Stimulated activated CD4-positive, alpha-beta T cell treated with anti-CD3 and anti-CD28 coated beads, Interleukin-2, amount 100 ng/mL, for 24 hours (primary cell): ENCODE results near the gene IFT81.
"Not testable (repeated sequence)": the region's sequence is repeated elsewhere in the genome, so short reads cannot be mapped to it uniquely, and the experiment has no call there.

ENCODE experiments used
- DNase-seq, 2 donors: peaks; one replicate each; pipeline ENCODE4 v3.0.0-alpha.2; 2020

Gene IFT81

GRCh38 chr12:110211639-110212536 lies 87.7 kb downstream of the IFT81 start:
- not testable (repeated sequence) for DNase-seq

DNA sequence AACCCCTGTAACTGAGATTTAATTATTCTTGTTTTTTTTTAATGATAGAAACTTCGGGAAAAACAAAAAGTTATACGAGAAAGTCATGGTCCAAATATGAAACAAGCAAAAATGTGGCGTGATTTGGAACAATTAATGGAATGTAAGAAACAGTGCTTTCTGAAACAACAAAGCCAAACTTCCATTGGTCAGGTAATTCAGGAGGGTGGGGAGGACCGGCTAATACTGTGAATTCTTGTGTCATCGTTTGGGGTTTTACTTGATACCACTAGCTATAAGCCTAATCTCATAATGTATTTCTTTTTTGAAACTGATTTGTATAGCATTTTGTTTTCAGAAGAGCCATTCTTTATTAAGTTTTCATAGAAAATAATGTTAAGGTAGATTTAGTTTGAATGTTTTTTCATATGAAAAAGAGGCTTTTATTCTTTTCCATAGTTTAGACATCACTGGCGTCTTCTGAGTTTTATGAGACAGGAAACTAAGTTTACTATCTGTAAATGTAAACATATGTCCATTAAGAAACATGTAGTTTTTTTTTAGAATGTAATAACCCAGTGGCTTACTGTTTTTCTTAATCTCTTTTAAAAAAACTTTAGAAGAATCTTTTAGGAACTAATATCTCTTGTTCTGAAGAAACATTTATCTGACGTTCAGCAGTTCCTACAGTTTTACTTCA lies 94.0 kb downstream of the IFT81 start:
- DNase-seq: no peak

- no peak for DNase-seq
These were observed 97.9 kb downstream of the IFT81 start for GRCh38 chr12:110222027-110222426.

- no peak for DNase-seq
These were observed 98.3 kb downstream of the IFT81 start for GRCh38 chr12:110222433-110222832.

DNA sequence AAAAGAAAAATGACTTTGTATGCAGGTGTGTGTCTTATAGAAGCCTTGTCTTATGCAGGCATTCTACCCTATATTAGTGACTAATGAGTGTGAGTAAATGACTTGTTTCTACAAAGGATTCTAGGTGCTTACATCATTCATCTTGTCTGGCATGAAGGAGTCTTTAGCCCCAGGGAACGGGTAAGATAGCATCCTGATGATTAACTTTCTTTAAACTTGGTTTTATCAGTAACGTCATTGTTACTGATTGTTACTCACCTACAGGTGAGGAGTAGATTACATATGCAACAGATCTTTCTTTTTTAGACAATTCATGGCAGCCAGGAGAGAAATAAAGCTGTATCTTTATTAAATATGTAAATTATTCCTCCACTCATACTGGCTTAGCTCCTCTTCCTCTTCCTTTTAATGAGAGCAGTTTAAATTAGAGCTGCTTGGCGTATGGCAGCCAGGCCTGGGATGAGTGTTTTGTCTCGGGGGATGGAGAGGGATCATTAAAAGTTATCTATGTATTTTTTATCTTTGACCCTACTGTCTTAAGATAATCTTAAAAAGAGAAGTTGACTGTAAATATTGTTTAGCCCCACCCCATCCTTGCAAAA lies 99.7 kb downstream of the IFT81 start:
- DNase-seq: no peak

- no peak for DNase-seq
These were observed 100.5 kb downstream of the IFT81 start for GRCh38 chr12:110224379-110225304.

DNA sequence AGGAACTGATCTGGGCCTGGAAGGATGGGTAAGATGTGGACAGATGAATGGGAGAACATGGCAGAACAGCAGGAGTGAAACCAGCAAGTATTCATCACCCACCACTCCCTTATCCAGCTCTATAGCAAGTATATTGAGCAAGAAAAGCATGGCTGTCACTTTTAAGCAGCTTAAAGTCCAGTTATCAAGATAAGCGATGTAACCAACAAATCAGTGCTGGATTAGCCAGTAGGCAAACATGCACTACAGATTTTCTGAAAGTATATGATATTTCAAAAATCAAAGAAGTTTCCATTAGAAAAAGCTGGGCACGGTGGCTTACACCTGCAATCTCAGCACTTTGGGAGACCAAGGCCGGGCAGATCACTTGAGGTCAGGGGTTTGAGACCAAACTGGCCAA lies 103.0 kb downstream of the IFT81 start:
- DNase-seq: no peak

- DNase-seq: not testable (repeated sequence)
These were observed 104.2 kb downstream of the IFT81 start for GRCh38 chr12:110228348-110228747.

GRCh38 chr12:110228756-110229155 lies 104.6 kb downstream of the IFT81 start:
- DNase-seq: no peak

- DNase-seq: no peak
These were observed 105.3 kb downstream of the IFT81 start for GRCh38 chr12:110229409-110229808.

DNA sequence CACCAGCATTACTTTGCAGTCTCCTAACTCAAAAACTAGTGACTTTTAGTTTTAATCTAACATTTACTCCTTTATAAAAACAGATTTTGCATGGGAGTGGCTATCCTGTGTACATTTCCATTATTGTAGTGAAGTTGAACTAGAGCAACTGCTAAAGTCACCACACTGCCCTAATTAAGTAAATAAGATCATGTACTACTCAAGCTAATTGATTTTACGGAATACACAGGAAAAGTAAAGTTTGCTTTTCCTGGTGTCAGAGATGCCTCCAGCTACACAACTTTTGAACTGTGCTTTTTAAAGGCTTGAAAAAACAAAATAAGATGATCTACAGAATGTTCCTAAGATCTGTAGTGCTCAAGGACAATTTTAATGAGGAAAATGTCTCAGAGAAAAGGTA lies 106.5 kb downstream of the IFT81 start:
- no peak for DNase-seq

DNA sequence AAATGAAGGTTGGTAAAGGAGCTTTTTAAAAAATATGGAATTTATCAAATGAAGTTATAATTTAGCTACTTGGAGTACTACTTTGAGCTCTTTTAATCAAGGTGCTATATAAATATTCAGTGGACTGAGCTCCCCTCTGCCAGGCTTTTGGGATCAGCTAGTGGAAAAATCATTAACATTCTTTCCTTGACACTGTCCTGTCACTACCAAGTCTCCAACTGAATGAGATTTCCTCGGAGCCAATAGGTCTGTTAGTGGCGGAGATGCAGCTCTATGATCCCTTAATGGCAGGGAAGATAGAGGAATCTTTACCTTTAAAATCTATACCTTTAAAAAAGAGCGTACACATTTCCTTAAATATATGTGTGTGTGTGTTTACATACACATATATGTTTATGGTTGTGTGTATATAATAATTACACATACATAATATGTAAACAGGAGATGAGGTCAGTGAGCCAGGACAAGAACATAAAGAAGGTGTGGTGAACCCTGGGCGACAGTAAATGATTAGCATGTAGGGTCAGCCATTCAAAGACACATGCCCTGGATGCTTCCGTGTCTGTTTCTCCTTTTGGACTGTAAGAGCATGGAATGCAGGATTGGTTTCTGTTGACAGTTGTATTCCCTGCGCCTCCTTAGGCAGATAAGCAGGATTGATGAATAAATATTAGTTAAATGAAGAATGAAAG lies 109.2 kb downstream of the IFT81 start:
- DNase-seq: no peak

GRCh38 chr12:110234331-110234751 lies 110.2 kb downstream of the IFT81 start:
- no peak for DNase-seq

DNA sequence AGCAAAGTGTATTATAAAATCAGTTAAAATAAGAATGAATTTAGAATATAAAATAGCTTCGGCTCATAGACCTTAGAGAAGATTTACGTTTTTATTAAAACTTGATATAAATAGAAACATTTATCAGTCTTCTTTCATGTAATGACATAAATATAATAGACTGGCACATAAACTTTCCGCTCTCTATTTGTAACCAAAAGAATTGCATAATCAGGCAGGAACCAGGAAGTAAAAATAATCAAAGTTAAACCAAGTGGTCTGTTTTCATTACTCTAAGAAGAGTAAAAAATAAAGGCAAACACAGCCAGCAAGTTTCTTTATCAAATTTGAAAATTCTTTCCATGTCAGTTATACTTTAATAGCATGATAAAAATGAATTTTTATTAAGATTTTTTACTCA lies 110.6 kb downstream of the IFT81 start:
- no peak for DNase-seq

GRCh38 chr12:110235383-110235782 lies 111.2 kb downstream of the IFT81 start:
- no peak for DNase-seq

DNA sequence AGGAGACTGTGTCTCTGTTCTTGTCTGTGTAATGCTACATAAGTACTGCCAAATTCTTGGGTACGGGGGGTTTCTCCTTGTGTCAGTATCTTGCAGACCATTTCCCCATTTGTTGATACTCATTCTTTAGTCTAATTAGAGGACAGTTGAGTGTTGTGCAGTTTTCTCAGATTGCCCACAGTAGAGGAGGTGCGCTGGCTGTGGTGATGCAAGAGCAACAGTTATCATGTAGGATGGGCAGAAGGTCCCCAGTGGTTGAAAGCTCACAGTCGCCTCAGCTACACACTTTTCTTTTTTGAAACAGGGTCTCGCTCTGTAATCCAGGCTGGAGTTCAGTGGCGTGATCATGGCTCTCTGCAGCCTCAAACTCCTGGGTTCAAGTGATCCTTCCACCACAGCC lies 119.1 kb downstream of the IFT81 start:
- no peak for DNase-seq

GRCh38 chr12:110244372-110244771 lies 120.2 kb downstream of the IFT81 start:
- DNase-seq: no peak

- DNase-seq: no peak
These were observed 120.7 kb downstream of the IFT81 start for GRCh38 chr12:110244829-110245228.

DNA sequence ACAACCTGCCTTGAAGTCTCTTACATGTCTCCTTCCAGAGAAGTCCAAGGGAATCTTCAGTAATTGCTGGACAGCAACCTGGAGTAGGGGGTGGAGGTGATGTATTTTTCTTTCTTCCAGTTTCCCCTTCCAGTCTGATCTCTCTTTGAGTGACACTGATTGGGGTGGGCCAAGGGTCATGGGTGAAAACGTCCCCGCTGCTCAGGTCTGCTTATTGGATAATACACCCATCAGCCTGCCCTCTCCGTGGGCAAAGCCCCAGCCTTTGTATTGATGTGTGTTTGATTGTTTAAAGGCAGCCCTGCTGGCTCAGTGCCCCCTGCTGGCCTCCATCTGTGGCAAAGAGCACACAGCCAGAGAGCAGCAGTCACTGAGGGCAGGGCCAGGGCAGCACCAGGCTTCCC lies 121.2 kb downstream of the IFT81 start:
- peak; percentile 51 to 62 for DNase-seq

DNA sequence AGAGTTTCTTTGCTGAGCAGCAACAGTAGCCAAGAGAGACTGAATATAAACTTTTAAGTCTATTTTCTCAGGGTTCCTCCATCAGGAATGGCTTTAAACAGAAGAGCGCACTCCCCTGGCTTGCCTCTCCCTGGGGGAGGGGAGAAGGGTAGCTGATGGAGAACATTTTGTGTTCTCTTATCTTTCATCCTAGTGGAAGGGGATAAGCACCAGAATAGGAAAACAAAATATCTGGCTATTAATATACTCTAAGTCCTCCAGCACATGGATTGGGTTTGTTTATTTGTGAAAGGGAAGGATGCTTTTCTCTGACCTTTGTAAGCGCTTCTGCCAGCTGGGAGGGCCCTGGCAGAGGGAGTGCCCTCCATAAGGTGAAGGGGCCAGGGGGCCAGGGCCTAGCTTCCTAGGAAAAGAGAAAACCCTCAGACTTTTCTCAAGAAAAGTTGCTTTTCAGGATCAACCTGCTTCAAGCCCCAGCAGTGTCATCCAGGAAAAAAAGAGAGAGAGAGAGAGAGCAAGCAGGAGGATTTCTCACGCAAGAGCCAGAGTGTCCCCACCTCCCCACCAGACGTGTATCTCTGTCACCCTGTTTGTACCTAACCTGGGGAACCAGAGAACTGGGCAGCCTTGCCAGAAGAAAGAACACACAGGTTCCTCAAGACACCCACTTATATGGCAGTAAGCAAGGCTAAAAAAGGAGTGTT lies 122.6 kb downstream of the IFT81 start:
- no peak for DNase-seq

GRCh38 chr12:110247340-110248095 lies 123.4 kb downstream of the IFT81 start:
- DNase-seq: no peak
